Loucy (cell line): ENCODE results near the gene KARS1.

ENCODE experiments used
- H2AFZ ChIP-seq: fragments of 200-600 bp; sonication (generic); 2 replicates; pipeline ENCODE4 v1.6.0; 2016; ENCODE audit warnings: antibody characterized with exemption, mild to moderate bottlenecking, low read length, moderate library complexity
- H3F3A ChIP-seq: fragments of 200-600 bp; 2 replicates; pipeline ENCODE4 v1.6.0; 2016; ENCODE audit warnings: antibody characterized with exemption, low read depth, mild to moderate bottlenecking
- H3K27me3 ChIP-seq: fragments of 200-600 bp; sonication (generic); 2 replicates; pipeline ENCODE4 v1.6.1; 2014; ENCODE audit warnings: low read length, mild to moderate bottlenecking; ENCODE audit not compliant: insufficient read depth, poor library complexity, severe bottlenecking
- H3K36me3 ChIP-seq: fragments of 200-600 bp; sonication (generic); 2 replicates; pipeline ENCODE4 v1.6.1; 2016; ENCODE audit warnings: low read length; ENCODE audit not compliant: insufficient read depth
- H3K4me1 ChIP-seq: fragments of 200-600 bp; sonication (generic); 2 replicates; pipeline ENCODE4 v1.5.1; 2014; ENCODE audit warnings: low read length, mild to moderate bottlenecking; ENCODE audit not compliant: insufficient read depth, poor library complexity, severe bottlenecking
- H3K4me2 ChIP-seq: fragments of 200-600 bp; sonication (generic); 2 replicates; pipeline ENCODE4 v1.6.0; 2014; ENCODE audit warnings: antibody characterized with exemption, low read length, low read depth, mild to moderate bottlenecking; ENCODE audit not compliant: poor library complexity, severe bottlenecking
- H3K4me3 ChIP-seq: fragments of 200-600 bp; sonication (generic); 2 replicates; pipeline ENCODE4 v1.5.1; 2014; ENCODE audit warnings: low read length, mild to moderate bottlenecking, mixed read lengths; ENCODE audit not compliant: poor library complexity, severe bottlenecking
- H3K79me2 ChIP-seq: fragments of 200-600 bp; sonication (generic); 2 replicates; pipeline ENCODE4 v1.6.1; 2014; ENCODE audit warnings: low read length; ENCODE audit not compliant: insufficient read depth
- H3K9ac ChIP-seq: fragments of 200-600 bp; sonication (generic); 2 replicates; pipeline ENCODE4 v1.6.0; 2014; ENCODE audit warnings: mild to moderate bottlenecking, low read depth, low read length, moderate library complexity; ENCODE audit not compliant: poor library complexity, severe bottlenecking
- H3K9me2 ChIP-seq: fragments of 200-600 bp; sonication (generic); replicated peaks from 2 replicates; pipeline ENCODE4 v1.6.1; 2016; ENCODE audit warnings: low read depth, low read length, mixed read lengths
- H3K9me3 ChIP-seq: fragments of 200-600 bp; sonication (generic); 2 replicates; pipeline ENCODE4 v1.6.1; 2014; ENCODE audit warnings: mild to moderate bottlenecking, antibody characterized with exemption, low read length, low read depth; ENCODE audit not compliant: insufficient read depth
- H4K20me1 ChIP-seq: fragments of 200-600 bp; sonication (generic); 2 replicates; pipeline ENCODE4 v1.6.0; 2014; ENCODE audit warnings: antibody characterized with exemption, low read length, mild to moderate bottlenecking; ENCODE audit not compliant: insufficient read depth, poor library complexity, severe bottlenecking
- EZH2phosphoT487 ChIP-seq: fragments of 200-600 bp; IDR thresholded peaks from 2 replicates; pipeline ENCODE4 v1.6.1; 2018; ENCODE audit warnings: antibody characterized with exemption, mild to moderate bottlenecking, moderate library complexity, borderline replicate concordance
- TF ChIP-seq, protein P1 (sequence below): fragments of 200-600 bp; sonication (generic); conservative IDR thresholded peaks from 2 replicates; pipeline ENCODE4 v1.5.1; 2014; ENCODE audit warnings: mild to moderate bottlenecking, antibody characterized with exemption, low read length

Gene KARS1

DNA sequence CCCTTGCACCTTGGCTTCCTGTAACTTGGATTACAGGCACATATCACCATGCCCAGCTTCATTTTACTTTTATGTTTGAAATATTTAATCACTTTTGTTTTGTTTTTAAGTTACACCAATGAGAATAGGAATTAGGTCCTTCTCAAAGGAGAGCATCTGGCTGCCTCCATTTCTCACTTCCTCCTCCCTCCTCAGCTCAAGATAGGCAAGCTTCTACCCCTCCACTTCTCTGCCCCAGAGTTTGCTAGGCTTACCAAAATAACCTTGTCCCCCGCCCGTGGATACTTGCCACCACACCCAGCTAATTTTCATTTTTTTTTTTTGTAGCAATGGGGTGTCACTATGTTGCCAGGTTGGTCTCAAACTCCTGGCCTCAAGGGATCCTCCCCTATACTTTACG is 63.4 kb downstream of the KARS1 start:
- peaks cover 9% of the 10 kb centered on the region; the same call in 1 of the 2 replicates for H3K36me3 ChIP-seq
- H3K27me3 ChIP-seq, result no peaks in the 10 kb centered on the region
- TF ChIP-seq EZH2phosphoT487, result no peak
- TF ChIP-seq, protein P1, sequence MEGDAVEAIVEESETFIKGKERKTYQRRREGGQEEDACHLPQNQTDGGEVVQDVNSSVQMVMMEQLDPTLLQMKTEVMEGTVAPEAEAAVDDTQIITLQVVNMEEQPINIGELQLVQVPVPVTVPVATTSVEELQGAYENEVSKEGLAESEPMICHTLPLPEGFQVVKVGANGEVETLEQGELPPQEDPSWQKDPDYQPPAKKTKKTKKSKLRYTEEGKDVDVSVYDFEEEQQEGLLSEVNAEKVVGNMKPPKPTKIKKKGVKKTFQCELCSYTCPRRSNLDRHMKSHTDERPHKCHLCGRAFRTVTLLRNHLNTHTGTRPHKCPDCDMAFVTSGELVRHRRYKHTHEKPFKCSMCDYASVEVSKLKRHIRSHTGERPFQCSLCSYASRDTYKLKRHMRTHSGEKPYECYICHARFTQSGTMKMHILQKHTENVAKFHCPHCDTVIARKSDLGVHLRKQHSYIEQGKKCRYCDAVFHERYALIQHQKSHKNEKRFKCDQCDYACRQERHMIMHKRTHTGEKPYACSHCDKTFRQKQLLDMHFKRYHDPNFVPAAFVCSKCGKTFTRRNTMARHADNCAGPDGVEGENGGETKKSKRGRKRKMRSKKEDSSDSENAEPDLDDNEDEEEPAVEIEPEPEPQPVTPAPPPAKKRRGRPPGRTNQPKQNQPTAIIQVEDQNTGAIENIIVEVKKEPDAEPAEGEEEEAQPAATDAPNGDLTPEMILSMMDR, result no peak
- H3K9me2 ChIP-seq, result no peaks in the 10 kb centered on the region
- no peaks in the 10 kb centered on the region for H3K9me3 ChIP-seq
- H3F3A ChIP-seq, result no peaks in the 10 kb centered on the region
- H3K79me2 ChIP-seq, result no peaks in the 10 kb centered on the region
- no peak overlapping the region for H2AFZ ChIP-seq
- H4K20me1 ChIP-seq, result no peaks in the 10 kb centered on the region
- H3K4me2 ChIP-seq, result no peak overlapping the region
- no peak overlapping the region for H3K4me3 ChIP-seq
- H3K4me1 ChIP-seq, result no peaks in the 10 kb centered on the region
- no peak overlapping the region for H3K9ac ChIP-seq

DNA sequence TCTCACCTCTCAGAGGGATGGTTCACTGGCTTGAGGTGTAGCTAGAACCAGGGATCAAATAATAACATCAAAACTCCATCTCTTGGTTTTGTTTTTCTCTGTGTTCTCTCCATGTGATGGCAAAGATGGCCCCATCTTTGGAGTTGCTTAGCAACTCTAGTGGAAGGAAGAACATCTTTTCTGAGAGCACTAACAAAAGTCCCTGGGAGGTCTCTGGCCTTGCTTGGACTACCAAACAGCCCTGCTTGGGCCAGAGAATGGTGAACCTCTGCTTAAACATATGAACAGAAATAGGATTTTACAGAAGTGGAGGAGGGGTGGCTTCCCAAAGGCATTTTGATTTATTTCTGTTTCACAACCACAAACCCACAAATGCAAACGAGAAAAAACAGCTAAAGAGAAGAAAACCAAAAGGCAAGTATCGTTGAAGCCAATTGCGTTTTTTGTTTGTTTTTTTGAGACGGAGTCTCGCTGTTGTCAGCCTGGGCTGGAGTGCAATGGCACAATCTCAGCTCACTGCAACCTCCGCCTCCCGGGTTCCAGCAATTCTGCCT is 68.1 kb downstream of the KARS1 start:
- Histone ChIP-seq H3K4me1 (no peaks in the 10 kb centered on the region), H3K4me3 (no peak overlapping the region), H3K9me2 (no peaks in the 10 kb centered on the region), H3K79me2 (peaks cover 5% of the 10 kb centered on the region; the same call in 1 of the 2 replicates), H4K20me1 (peaks cover 3% of the 10 kb centered on the region), H3K9ac (no peak overlapping the region), H3K27me3 (no peaks in the 10 kb centered on the region), H2AFZ (no peak overlapping the region), H3K9me3 (no peaks in the 10 kb centered on the region), H3K36me3 (peaks cover 49% of the 10 kb centered on the region; the same call in 1 of the 2 replicates), H3F3A (no peaks in the 10 kb centered on the region), H3K4me2 (no peak overlapping the region)
- TF ChIP-seq, protein P1, result no peak
- no peak for TF ChIP-seq EZH2phosphoT487

DNA sequence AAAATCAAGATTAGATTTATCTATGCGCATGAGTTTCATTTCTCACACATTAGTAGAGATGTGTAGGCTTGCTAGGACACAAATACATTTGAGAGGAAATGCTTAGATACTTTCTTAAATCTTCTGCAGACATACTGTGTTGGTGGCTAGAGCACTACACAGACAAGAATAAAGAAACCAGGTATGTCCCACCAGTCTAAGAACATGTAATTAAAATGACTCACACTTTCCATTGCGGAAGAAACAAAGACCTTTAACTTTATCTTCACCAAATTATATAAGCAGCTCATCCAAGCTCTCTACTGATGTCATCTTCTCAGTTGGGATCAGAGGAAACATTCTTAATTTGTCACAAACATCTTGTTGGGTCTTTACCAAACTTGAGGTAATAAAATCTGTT is 68.7 kb downstream of the KARS1 start:
- Histone ChIP-seq H3K36me3 (peaks cover 56% of the 10 kb centered on the region; the same call in 1 of the 2 replicates), H3K4me2 (no peak overlapping the region), H3K9ac (no peak overlapping the region)

More for the DNA sequence above, 68.7 kb downstream of the KARS1 start:
- TF ChIP-seq, protein P1, result no peak
- no peak for TF ChIP-seq EZH2phosphoT487
- Histone ChIP-seq H4K20me1 (peaks cover 3% of the 10 kb centered on the region), H3K9me2 (no peaks in the 10 kb centered on the region), H2AFZ (no peak overlapping the region), H3K79me2 (peaks cover 8% of the 10 kb centered on the region; the same call in 1 of the 2 replicates), H3K27me3 (no peaks in the 10 kb centered on the region), H3F3A (no peaks in the 10 kb centered on the region), H3K4me1 (no peaks in the 10 kb centered on the region), H3K4me3 (no peak overlapping the region), H3K9me3 (no peaks in the 10 kb centered on the region)
